Ascending aorta (tissue), 2 donors: ENCODE results near the gene CELSR1. TPM values are rescaled to one million over a fixed set of nuclear protein-coding genes. Genes with fewer than 3 reads are reported as not detected.

Source experiments
- DNase-seq, 2 donors: peaks; one replicate each; pipeline ENCODE4 v3.0.0-alpha.2; 2019; ENCODE audit warnings: low spot score in 2 of 2
- H3K27ac ChIP-seq, 2 donors: fragments of 200-600 bp; sonication (generic); one replicate each; pipeline ENCODE4 v1.5.1; 2016 to 2017; ENCODE audit warnings: mild to moderate bottlenecking in 1 of 2
- H3K27me3 ChIP-seq: fragments of 200-600 bp; sonication (generic); one replicate; pipeline ENCODE4 v1.5.1; 2017
- H3K36me3 ChIP-seq, 2 donors: fragments of 200-600 bp; sonication (generic); one replicate each; pipeline ENCODE4 v1.5.1; 2016
- H3K4me1 ChIP-seq, 2 donors: fragments of 200-600 bp; sonication (generic); one replicate each; pipeline ENCODE4 v1.5.1; 2016 to 2017; ENCODE audit warnings: mild to moderate bottlenecking in 1 of 2
- H3K4me3 ChIP-seq, 2 donors: fragments of 200-600 bp; sonication (generic); one replicate each; pipeline ENCODE4 v1.5.1; 2016 to 2017; ENCODE audit warnings: mild to moderate bottlenecking in 1 of 2
- H3K9me3 ChIP-seq, 2 donors: fragments of 200-600 bp; sonication (generic); one replicate each; pipeline ENCODE4 v1.5.1; 2016
- CTCF ChIP-seq, 3 experiments: fragments of 200-600 bp in 2 of 3; fragments of 450-650 bp in 1 of 3; sonication (generic) in 2 of 3; IDR thresholded peaks; one replicate each; pipeline ENCODE4 v1.5.1; 2016 to 2019; ENCODE audit warnings: antibody characterized with exemption in 3 of 3, mild to moderate bottlenecking in 1 of 3, moderate library complexity in 1 of 3
- intact Hi-C: fragments of 100-400 bp; cut with DNase I; formaldehyde crosslinking; loops from one replicate; pipeline ENCODE4 v1.15.1; 2023
- total RNA-seq: library from RNA; depleted of rRNA; stranded (reverse); fragments of >200 nt; gene quantifications from one replicate; pipeline ENCODE4 v1.1.0, GENCODE V29; 2016

The CELSR1 gene
- total RNA-seq, 1 donor from 2014 or later: 10.5 TPM

GRCh38 chr22:46466255-46466676, 71.2 kb downstream of the CELSR1 start:
- H3K27me3 ChIP-seq: no peaks in the 10 kb centered on the region
- no peaks in the 10 kb centered on the region for H3K9me3 ChIP-seq
- H3K4me1 ChIP-seq: no peaks in the 10 kb centered on the region
- no peak overlapping the region for H3K4me3 ChIP-seq
- H3K36me3 ChIP-seq: no peaks in the 10 kb centered on the region
- no peak for TF ChIP-seq CTCF (IDR thresholded peaks at IDR 0.05)
- DNase-seq: no peak
- intact Hi-C loops: no loop called here
- H3K27ac ChIP-seq: no peak overlapping the region

- DNase-seq: no peak
- no peaks in the 10 kb centered on the region for H3K4me1 ChIP-seq
- H3K4me3 ChIP-seq: no peak overlapping the region
- intact Hi-C loops: no loop called here
- no peak overlapping the region for H3K27ac ChIP-seq
- no peaks in the 10 kb centered on the region for H3K36me3 ChIP-seq
- H3K9me3 ChIP-seq: no peaks in the 10 kb centered on the region
- TF ChIP-seq CTCF (IDR thresholded peaks at IDR 0.05): no peak
- H3K27me3 ChIP-seq: no peaks in the 10 kb centered on the region
Measured at GRCh38 chr22:46465793-46466192, 71.6 kb downstream of the CELSR1 start.

- no peaks in the 10 kb centered on the region for H3K9me3 ChIP-seq
- no peak for DNase-seq
- H3K36me3 ChIP-seq: no peaks in the 10 kb centered on the region
- intact Hi-C loops: no loop called here
- H3K27me3 ChIP-seq: no peaks in the 10 kb centered on the region
- H3K27ac ChIP-seq: no peak overlapping the region
- H3K4me1 ChIP-seq: no peaks in the 10 kb centered on the region
- H3K4me3 ChIP-seq: no peak overlapping the region
- no peak for TF ChIP-seq CTCF (IDR thresholded peaks at IDR 0.05)
Measured at GRCh38 chr22:46465345-46465720, 72.1 kb downstream of the CELSR1 start.

- no peak for DNase-seq
- no peak overlapping the region for H3K4me3 ChIP-seq
- no peaks in the 10 kb centered on the region for H3K4me1 ChIP-seq
- H3K27ac ChIP-seq: no peak overlapping the region
- H3K9me3 ChIP-seq: no peaks in the 10 kb centered on the region
- no peaks in the 10 kb centered on the region for H3K27me3 ChIP-seq
- intact Hi-C loops: no loop called here
- no peak for TF ChIP-seq CTCF (IDR thresholded peaks at IDR 0.05)
- H3K36me3 ChIP-seq: no peaks in the 10 kb centered on the region
Measured at GRCh38 chr22:46464701-46465344, 72.6 kb downstream of the CELSR1 start.

GRCh38 chr22:46464296-46464695, 73.1 kb downstream of the CELSR1 start:
- intact Hi-C loops: no loop called here
- H3K9me3 ChIP-seq: no peaks in the 10 kb centered on the region
- no peak for TF ChIP-seq CTCF (IDR thresholded peaks at IDR 0.05)
- no peak for DNase-seq
- no peaks in the 10 kb centered on the region for H3K27me3 ChIP-seq
- H3K4me1 ChIP-seq: no peaks in the 10 kb centered on the region
- no peaks in the 10 kb centered on the region for H3K36me3 ChIP-seq
- H3K27ac ChIP-seq: no peak overlapping the region
- no peak overlapping the region for H3K4me3 ChIP-seq
